GM18498 (cell line): ENCODE results near the gene SNX9.
"Not testable (repeated sequence)": the region's sequence is repeated elsewhere in the genome, so short reads cannot be mapped to it uniquely, and the experiment has no call there.

ENCODE experiments used
- ATAC-seq: cut with Tn5 transposase; IDR thresholded peaks from one replicate; pipeline ENCODE4 v1.9.1; 2021; ENCODE audit warnings: mild to moderate bottlenecking, moderate library complexity; ENCODE audit not compliant: unreplicated experiment

The SNX9 gene

DNA sequence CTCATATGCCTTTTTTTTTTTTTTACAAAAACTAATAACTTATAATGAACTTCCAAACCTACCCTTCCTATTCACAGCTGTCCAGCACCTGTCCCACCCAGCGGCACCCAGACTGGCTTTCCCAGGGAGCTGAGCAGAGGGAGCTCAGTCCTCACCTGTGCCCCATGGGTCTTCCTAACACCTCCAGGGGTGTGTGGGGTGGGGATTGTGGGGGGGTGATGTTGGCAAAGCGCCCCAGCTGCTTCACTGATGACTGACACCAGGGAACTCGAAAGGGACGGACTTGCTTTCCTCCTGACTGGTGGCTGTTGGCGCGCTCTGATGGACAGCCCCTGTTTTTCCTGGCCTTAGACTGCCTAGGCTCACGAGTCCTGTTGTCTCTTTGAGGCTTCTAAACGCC lies 144.4 kb downstream of the SNX9 start:
- no peak for ATAC-seq

GRCh38 chr6:157972177-157972576 lies 149.1 kb downstream of the SNX9 start:
- ATAC-seq, result not testable (repeated sequence)

DNA sequence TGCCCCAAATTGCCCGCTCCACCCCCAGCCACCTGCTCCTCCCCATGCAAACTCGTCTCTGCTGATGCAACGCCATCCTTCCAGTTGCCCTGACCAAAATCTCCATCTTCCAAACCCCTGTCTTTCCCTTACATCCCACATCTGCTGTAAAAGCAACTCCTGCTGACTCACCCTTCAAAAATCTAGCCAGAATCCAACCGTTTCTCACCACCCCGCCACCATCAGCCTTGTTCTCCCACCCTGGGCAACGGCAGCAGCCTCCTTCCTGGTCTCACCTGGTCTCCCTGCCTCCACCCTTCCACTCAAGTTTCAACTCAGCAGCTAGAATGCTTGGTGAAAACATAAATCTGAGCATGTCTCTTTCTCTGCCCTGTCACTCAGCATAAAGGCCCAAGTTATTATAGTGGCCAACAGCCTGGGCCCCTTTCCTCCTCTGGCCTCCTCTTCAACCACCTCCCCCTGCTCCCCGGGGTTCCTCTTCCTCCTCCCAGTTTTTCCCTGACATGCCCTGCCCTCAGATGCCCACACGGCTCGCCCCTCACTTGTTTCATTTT lies 151.4 kb downstream of the SNX9 start:
- no peak for ATAC-seq

GRCh38 chr6:157974967-157975366 lies 151.9 kb downstream of the SNX9 start:
- ATAC-seq, result no peak

- no peak for ATAC-seq
Measured at GRCh38 chr6:157975456-157975855, 152.4 kb downstream of the SNX9 start.

GRCh38 chr6:157976345-157977175 lies 153.5 kb downstream of the SNX9 start:
- no peak for ATAC-seq

GRCh38 chr6:157977176-157977804 lies 154.2 kb downstream of the SNX9 start:
- no peak for ATAC-seq

DNA sequence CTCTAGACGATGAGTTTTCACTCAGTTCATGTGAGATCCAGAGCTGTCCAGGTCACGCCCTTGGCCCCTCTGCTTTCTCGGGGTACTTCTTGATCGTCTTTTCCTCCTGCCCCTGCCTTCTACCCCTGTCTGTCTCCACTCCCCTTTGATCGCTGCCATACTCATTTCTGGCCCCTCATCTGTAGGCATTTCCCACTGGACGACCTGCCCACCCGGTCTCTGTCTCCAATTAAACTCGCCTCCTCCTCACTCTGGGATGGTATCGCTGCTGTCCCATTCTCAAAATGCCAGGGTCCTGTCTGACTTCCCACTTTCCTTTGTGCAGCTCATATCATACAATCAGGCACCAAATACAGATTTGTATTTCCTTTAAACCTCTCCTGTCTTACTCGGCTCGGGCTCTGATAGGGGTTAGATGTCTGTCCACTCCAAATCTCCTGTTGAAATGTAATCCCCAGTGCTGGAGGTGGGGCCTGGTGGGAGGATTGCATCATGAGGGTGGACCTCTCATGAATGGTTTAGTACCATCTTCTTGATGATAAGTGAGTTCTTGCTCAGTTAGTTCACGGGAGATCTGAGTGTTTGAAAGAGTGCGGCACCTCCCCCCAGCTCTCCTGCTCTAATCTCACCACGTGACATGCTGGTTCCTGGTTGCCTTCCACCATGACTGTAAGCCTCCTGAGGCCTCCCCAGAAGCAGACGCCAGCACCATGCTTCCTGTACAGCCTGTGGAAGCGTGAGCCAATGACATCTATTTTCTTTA lies 155.2 kb downstream of the SNX9 start:
- ATAC-seq, result no peak

DNA sequence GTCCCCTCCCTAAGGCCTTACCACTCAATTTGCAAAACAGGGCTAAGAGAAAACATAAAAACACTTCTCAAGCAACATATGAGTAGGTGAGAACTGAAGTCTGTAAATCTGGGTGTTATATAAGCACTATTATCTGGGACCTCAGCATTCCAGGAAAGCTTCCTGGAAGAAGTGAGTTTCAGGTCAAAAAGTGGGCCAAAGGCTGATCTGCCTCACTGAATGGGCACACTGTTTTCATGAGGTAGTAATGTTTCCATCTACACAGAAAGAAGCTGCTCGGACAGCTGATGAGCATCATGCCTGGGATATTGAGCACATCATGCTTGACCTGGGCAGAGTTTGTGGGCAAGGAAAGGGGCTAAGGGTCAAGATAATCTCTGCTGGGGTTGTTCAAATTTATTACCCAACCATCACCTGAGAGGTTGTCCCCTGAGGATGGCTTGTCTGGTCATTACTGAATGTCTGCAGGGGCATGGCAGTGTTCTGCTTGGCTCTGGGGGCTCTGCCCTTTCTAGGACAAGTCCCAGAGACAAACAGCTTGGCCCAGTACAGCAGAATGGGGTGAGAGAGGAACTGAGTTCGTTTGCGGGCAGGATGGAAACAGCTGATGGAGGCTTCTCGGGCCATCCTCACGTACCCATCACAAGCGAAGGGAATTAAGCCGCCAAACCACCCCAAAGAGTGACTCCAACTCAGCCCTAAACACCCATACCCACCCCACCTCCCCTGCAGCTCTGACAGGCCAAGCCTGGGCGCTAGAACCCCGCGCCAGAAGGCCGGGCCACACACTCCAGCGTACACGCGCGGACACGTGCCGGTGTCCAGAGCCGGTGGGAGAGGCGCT lies 157.5 kb downstream of the SNX9 start:
- ATAC-seq, result peak; percentile 35

DNA sequence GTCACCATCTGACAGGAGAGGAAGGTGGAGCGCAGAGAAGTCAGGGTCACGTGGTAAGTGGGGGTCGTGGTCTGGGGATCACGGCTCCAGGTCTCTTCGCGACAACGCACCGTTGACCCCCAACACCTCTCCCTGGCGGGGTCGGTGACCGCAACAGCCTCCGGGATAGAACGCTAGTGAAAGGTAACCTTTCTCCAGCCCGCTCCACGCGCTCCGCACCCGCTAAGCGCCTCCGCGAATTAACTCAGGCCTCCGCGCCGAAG lies 158.0 kb downstream of the SNX9 start:
- ATAC-seq, result no peak

GRCh38 chr6:157981395-157982101 lies 158.5 kb downstream of the SNX9 start, which contains the start of gene SYNJ2:
Gene SYNJ2 (plus strand): TSS chr6:157981863. CDS start chr6:157981962, 99 bp downstream.
- ATAC-seq, result peak; percentile 90

DNA sequence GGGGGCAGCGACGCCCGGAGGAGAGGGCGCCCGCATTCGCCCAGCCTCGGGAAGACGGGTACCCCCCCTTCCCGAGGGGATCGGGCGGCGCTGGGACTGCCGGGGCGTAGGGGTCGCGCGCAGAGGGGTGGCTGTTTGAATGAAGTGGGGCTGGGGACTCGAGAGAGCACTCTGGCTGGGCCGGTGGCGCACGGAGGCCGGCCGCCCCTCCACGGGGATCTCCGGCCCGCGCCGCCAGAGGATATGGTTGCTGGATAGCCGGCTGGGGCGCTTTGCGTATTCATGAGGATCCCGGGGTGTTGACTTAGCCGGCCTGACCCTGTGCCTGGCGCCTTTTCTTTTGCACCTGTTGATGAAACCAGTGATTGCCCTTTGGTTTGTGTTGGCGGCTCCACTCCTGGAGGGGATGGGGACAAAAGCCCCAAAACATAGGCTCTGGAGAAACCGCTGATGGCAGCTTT lies 159.1 kb downstream of the SNX9 start:
- peak; percentile 34 for ATAC-seq

DNA sequence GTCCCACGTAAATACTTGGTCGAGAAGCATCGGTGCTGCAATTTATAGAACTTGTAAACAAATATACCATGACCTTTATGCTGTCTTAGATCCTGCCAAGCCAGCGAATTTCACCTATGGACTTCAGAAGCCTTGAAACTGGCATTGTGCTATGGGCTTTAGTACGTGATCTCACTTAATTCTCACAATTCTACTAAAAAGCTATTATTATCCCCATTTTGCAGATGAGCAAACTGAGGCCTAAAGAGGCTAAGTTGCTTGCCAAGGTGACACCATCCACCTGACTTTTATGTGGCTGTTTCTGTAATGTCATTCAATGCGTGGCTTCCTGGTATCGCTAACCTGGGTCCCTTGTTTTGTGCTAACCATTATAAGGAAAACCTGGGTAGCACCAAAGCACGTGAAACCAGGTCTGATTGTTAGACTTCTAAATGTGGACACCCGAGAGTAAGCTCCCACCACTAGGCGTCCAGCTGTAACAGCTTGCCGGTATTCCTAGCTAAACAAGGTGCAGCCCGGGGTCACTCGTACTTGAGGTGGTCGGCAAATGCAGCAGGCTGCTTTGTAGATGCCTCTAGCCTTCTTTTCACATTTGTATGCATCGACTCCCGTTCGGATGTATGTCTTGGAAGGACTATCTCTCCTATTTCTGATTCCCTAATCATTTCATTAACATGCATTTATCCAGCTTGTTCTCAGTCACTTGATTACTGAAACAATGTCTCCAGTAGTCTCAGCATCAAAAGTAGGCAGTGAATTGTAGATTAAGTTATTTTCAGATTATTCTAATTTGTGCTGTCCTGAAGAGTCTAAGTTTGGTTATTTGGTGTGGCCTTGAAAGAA lies 159.7 kb downstream of the SNX9 start:
- ATAC-seq, result no peak

- ATAC-seq, result no peak
Measured at GRCh38 chr6:157983406-157984119, 160.5 kb downstream of the SNX9 start.

GRCh38 chr6:157984128-157984527 lies 161.1 kb downstream of the SNX9 start:
- no peak for ATAC-seq

GRCh38 chr6:157984686-157985225 lies 161.7 kb downstream of the SNX9 start:
- ATAC-seq, result no peak

DNA sequence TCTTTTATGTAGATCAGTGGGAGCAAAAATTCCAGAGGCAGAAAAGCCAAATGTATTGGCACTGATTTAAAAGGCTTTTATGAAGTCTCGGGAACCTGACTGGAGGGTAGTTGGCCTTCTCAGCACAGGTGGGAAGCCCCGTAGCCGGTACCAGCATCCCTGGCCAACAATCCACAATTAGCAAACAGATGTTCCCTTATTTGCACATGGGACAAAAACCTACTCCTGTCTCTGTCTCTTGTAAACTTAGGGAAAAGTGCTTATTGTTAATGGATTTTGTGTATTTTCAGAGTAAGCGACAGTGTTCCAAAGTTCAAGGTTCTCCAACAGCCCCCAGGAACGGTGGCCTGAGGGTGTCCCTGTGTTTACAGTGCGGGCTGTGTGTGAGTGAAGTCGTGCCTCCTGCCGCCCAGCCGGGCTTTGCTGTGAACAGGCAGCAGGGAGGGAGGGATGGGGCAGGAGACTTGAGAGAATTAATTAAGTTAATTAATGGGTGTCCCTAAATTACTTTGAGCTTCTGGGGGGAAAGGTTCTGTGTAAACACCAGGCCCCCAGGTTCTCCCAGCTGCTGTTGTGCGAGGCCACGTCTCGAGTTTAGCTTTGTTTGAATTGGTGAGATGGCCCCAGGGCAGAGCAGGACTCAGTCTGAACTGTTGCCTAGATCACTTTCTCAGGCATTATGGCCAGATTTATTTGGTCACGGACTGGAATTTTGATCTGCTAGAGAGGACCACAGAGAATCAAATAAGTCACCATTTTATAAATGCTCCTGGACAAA lies 162.5 kb downstream of the SNX9 start:
- ATAC-seq, result no peak
